Sigmoid colon (tissue), 7 donors: Measurements from ENCODE around the gene SMARCD1. TPM values are rescaled to one million over a fixed set of nuclear protein-coding genes. Genes with fewer than 3 reads are reported as not detected.

Experiments
- DNase-seq: peaks from one replicate; pipeline ENCODE4 v3.0.0-alpha.2; 2019
- H3K27ac ChIP-seq, 4 donors: fragments of 200-600 bp; sonication (generic); one replicate each; pipeline ENCODE4 v1.5.1; 2016 to 2019; ENCODE audit warnings: mild to moderate bottlenecking in 1 of 4
- H3K27me3 ChIP-seq, 3 donors: fragments of 200-600 bp; sonication (generic); one replicate each; pipeline ENCODE4 v1.5.1; 2019; ENCODE audit warnings: mild to moderate bottlenecking in 1 of 3
- H3K36me3 ChIP-seq, 4 donors: fragments of 200-600 bp; sonication (generic); one replicate each; pipeline ENCODE4 v1.5.1; 2016 to 2019
- H3K4me1 ChIP-seq, 4 donors: fragments of 200-600 bp; sonication (generic); one replicate each; pipeline ENCODE4 v1.5.1; 2017 to 2019
- H3K4me3 ChIP-seq, 4 donors: fragments of 200-600 bp; sonication (generic); one replicate each; pipeline ENCODE4 v1.5.1; 2017 to 2019; ENCODE audit warnings: mild to moderate bottlenecking in 2 of 4, moderate library complexity in 1 of 4
- H3K9me3 ChIP-seq, 4 donors: fragments of 200-600 bp in 3 of 4; sonication (generic) in 3 of 4; one replicate each; pipeline versions ENCODE4 v1.5.1 to v1.6.1; 2013 to 2019
- CTCF ChIP-seq, 4 experiments: fragments of 450-650 bp in 3 of 4; fragments of 200-600 bp in 1 of 4; IDR thresholded peaks; one replicate each; pipeline ENCODE4 v1.5.1; 2016 to 2019; ENCODE audit warnings: antibody characterized with exemption in 4 of 4, mild to moderate bottlenecking in 3 of 4, moderate library complexity in 2 of 4
- EP300 ChIP-seq, 4 donors: sonication (generic); formaldehyde crosslinking; IDR thresholded peaks; one replicate each; pipeline ENCODE4 v1.6.1; 2017; ENCODE audit warnings: antibody characterized with exemption in 4 of 4
- POLR2A ChIP-seq, 2 donors: fragments of 450-650 bp; IDR thresholded peaks; one replicate each; pipeline ENCODE4 v1.6.1; 2016; ENCODE audit warnings: antibody characterized with exemption in 2 of 2, mild to moderate bottlenecking in 2 of 2, moderate library complexity in 2 of 2
- POLR2AphosphoS5 ChIP-seq, 4 donors: sonication (generic); formaldehyde crosslinking; IDR thresholded peaks; one replicate each; pipeline ENCODE4 v1.6.1; 2017; ENCODE audit warnings: antibody characterized with exemption in 4 of 4
- WGBS, 2 donors: extraction: QIAGEN DNeasy Blood & Tissue Kit; methylation state at CpG; one replicate each; pipeline ENCODE4 v1.1.7; 2013; 5-methylcytosine and 5-hydroxymethylcytosine counted together
- intact Hi-C: fragments of 100-400 bp; cut with DNase I; formaldehyde crosslinking; loops from one replicate; pipeline ENCODE4 v1.15.1; 2023
- polyA plus RNA-seq, 3 donors: library from polyadenylated mRNA; stranded (reverse); fragments of 200-250 nt; gene quantifications; one replicate each; pipeline ENCODE4 v1.2.3, GENCODE V29; 2013
- total RNA-seq, 4 donors: library from RNA; depleted of rRNA; stranded (reverse); fragments of >200 nt; gene quantifications; one replicate each; pipeline ENCODE4 v1.1.0, GENCODE V29; 2016
- donor health status: healthy with polysubstance abuse.
- donor health status: Bipolar disorder and iron deficiency.
- donor health status: healthy.

Gene SMARCD1
- total and polyA plus RNA-seq, 7 donors = 16.0 to 64.8 (median 26.4) TPM

DNA sequence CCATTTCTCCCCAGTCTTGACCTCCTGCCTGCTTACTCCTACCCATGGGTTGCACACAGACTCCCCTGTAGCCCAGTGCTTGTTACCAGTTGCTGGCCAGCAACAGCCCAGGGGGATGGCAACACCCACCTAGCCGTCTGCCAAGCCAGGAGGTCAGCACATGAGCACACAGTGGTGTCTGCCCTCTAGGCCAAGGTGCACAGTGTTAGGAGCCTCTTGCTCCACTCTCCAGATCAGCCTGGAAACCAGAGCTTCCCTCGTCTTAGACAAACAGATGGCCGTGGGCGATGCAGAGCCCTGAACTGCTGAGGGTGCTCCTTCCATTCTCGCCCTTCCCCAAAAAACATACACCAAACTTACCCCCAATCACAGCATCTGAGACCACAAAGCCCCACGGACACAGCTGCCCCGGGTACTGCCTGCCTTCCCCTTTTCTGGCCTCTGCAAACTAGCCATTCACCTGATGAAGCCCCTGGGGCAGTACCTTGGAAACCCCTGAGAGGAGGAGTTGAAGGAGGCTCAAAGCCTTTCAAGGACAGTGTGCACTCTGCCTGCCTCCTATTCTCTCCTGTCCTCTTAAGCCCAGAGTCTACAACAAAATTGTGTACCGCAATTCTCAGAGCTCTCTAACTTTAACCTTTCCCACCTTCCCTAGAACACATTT, 17.6 kb downstream of the SMARCD1 start:
- intact Hi-C loops = no loop called here

DNA sequence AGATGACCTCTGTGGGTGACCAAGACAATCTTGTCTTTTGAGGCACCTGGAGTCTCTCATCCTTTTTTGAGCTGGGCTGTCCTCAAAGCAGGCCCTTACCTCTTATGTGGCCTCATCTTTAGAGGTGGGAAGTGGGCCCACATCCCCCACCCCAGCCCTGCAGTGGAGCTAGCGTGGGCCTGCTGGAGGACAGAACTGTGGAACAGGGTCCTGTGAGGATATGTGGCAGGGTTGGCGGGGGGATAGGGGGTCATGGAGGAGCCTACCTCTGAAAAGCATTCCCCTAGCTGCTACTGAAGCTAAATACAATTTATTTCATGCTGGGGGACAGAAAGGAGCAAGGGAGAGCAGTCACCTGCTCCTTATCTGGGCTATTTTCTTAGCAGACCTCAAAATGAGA, 18.2 kb downstream of the SMARCD1 start:
- Histone ChIP-seq H3K4me3 (no peak overlapping the region), H3K36me3 (peaks cover 10 to 22% (median 16%) of the 10 kb centered on the region in 4 donors), H3K27ac (peak overlapping the region in 2 of 4 donors; percentile 21 to 34), H3K9me3 (no peaks in the 10 kb centered on the region), H3K4me1 (peaks cover 0 to 17% (median 12%) of the 10 kb centered on the region in 4 donors), H3K27me3 (no peaks in the 10 kb centered on the region)
- DNase-seq = no peak
- intact Hi-C loops = no loop called here
- TF ChIP-seq CTCF (IDR thresholded peaks at IDR 0.05) (no peak), EP300 (IDR thresholded peaks at IDR 0.05) (no peak), POLR2AphosphoS5 (IDR thresholded peaks at IDR 0.05) (no peak), POLR2A (IDR thresholded peaks at IDR 0.05) (no peak)
- WGBS, 2 donors = 96% methylated on average over 2 of the region's 2 CpGs

More for the DNA sequence above, 17.6 kb downstream of the SMARCD1 start:
- no peak for DNase-seq
- TF ChIP-seq EP300 (IDR thresholded peaks at IDR 0.05) = no peak
- no peak for TF ChIP-seq POLR2AphosphoS5 (IDR thresholded peaks at IDR 0.05)
- no peak for TF ChIP-seq CTCF (IDR thresholded peaks at IDR 0.05)
- TF ChIP-seq POLR2A (IDR thresholded peaks at IDR 0.05) = no peak
- WGBS, 2 donors = 80 to 88% methylated on average over 8 of the region's 8 CpGs
- Histone ChIP-seq H3K4me3 (no peak overlapping the region), H3K27me3 (no peaks in the 10 kb centered on the region), H3K27ac (no peak overlapping the region), H3K36me3 (peaks cover 13 to 28% (median 21%) of the 10 kb centered on the region in 4 donors), H3K9me3 (no peaks in the 10 kb centered on the region), H3K4me1 (peaks cover 0 to 17% (median 12%) of the 10 kb centered on the region in 4 donors)

- H3K27ac ChIP-seq = peak within 1 kb of the TSS in 2 of 4 donors; percentile 21 to 34
- DNase-seq = peak; percentile 82
- no peaks in the 10 kb centered on the region for H3K27me3 ChIP-seq
- H3K4me3 ChIP-seq = no peak within 1 kb of the TSS
- no peaks in the 10 kb centered on the region for H3K9me3 ChIP-seq
- peaks cover 6 to 17% (median 11%) of the 10 kb centered on the region in 4 donors for H3K36me3 ChIP-seq
- peaks cover 0 to 17% (median 12%) of the 10 kb centered on the region in 4 donors for H3K4me1 ChIP-seq
- WGBS, 2 donors = 12 to 45% methylated on average over 13 of the region's 13 CpGs
- TF ChIP-seq EP300 (IDR thresholded peaks at IDR 0.05) = no peak
- intact Hi-C loops = no loop called here
Observed at GRCh38 chr12:50103767-50104321, 18.7 kb downstream of the SMARCD1 start, which contains the start of gene GPD1. Gene GPD1 (plus strand): TSS chr12:50104008. CDS start chr12:50104051, 43 bp downstream.

- Histone ChIP-seq H3K4me3 (no peak overlapping the region), H3K4me1 (peaks cover 0 to 18% (median 13%) of the 10 kb centered on the region in 4 donors), H3K27ac (no peak overlapping the region), H3K9me3 (no peaks in the 10 kb centered on the region), H3K36me3 (peaks cover 0 to 9% (median 3%) of the 10 kb centered on the region in 4 donors), H3K27me3 (no peaks in the 10 kb centered on the region)
- WGBS, 2 donors = 61 to 80% methylated on average over 14 of the region's 14 CpGs
- intact Hi-C loops = no loop called here
- no peak for TF ChIP-seq EP300 (IDR thresholded peaks at IDR 0.05)
- no peak for TF ChIP-seq CTCF (IDR thresholded peaks at IDR 0.05)
- no peak for TF ChIP-seq POLR2A (IDR thresholded peaks at IDR 0.05)
- no peak for TF ChIP-seq POLR2AphosphoS5 (IDR thresholded peaks at IDR 0.05)
- DNase-seq = peak; percentile 87
Observed at GRCh38 chr12:50104417-50105366, 19.6 kb downstream of the SMARCD1 start.
